Measurements from ENCODE around the gene GNL3.

The GNL3 gene

GRCh38 chr3:52685285-52685708, 535 bp upstream of the GNL3 start:
- DNase-seq (ENCODE audit: insufficient read length, low spot score) (peak; percentile 79), FAIRE-seq (no peak)

GRCh38 chr3:52688266-52688665, 2.4 kb downstream of the GNL3 start:
- DNase-seq (ENCODE audit: insufficient read length, low spot score) = no peak
- FAIRE-seq = no peak

- DNase-seq (ENCODE audit: insufficient read length, low spot score) = no peak
Observed at GRCh38 chr3:52689151-52689550, 3.3 kb downstream of the GNL3 start.

GRCh38 chr3:52690560-52690959, 4.7 kb downstream of the GNL3 start:
- no peak for DNase-seq (ENCODE audit: insufficient read length, low spot score)
- no peak for FAIRE-seq

More at GRCh38 chr3:52689151-52689550, 3.3 kb downstream of the GNL3 start:
- no peak for FAIRE-seq

- FAIRE-seq (no peak), DNase-seq (ENCODE audit: insufficient read length, low spot score) (no peak)
Observed at GRCh38 chr3:52693071-52693470, 7.2 kb downstream of the GNL3 start.

- FAIRE-seq (peak; percentile 4), DNase-seq (ENCODE audit: insufficient read length, low spot score) (no peak)
Observed at GRCh38 chr3:52694528-52695189, 8.8 kb downstream of the GNL3 start.

- DNase-seq (ENCODE audit: insufficient read length, low spot score) (no peak), FAIRE-seq (no peak)
Observed at GRCh38 chr3:52695798-52696671, 10.2 kb downstream of the GNL3 start.

- DNase-seq (ENCODE audit: insufficient read length, low spot score) = no peak
- FAIRE-seq = no peak
Observed at GRCh38 chr3:52696830-52697631, 11.2 kb downstream of the GNL3 start.

- DNase-seq (ENCODE audit: insufficient read length, low spot score) (no peak), FAIRE-seq (no peak)
Observed at GRCh38 chr3:52697632-52697965, 11.8 kb downstream of the GNL3 start.

GRCh38 chr3:52703341-52703740, 17.5 kb downstream of the GNL3 start:
- FAIRE-seq = no peak
- DNase-seq (ENCODE audit: insufficient read length, low spot score) = no peak

GRCh38 chr3:52704611-52705437, 19.0 kb downstream of the GNL3 start:
- FAIRE-seq = no peak
- peak; percentile 21 for DNase-seq (ENCODE audit: insufficient read length, low spot score)

- no peak for FAIRE-seq
- no peak for DNase-seq (ENCODE audit: insufficient read length, low spot score)
Observed at GRCh38 chr3:52705438-52705687, 19.5 kb downstream of the GNL3 start.

- DNase-seq (ENCODE audit: insufficient read length, low spot score) (peak; percentile 87), FAIRE-seq (peak; percentile 88)
Observed at GRCh38 chr3:52705688-52706686, 20.2 kb downstream of the GNL3 start, which contains the start of the genes GLT8D1 and SPCS1. Gene GLT8D1, minus strand, starts transcription at chr3:52705791. Its CDS starts 5,331 bp downstream, at chr3:52700460. Gene SPCS1, plus strand, starts transcription at chr3:52706106. Its CDS starts 141 bp downstream, at chr3:52706247.

GRCh38 chr3:52707585-52707984, 21.8 kb downstream of the GNL3 start:
- DNase-seq (ENCODE audit: insufficient read length, low spot score) = no peak
- FAIRE-seq = no peak

GRCh38 chr3:52710512-52710911, 24.7 kb downstream of the GNL3 start:
- FAIRE-seq (no peak), DNase-seq (ENCODE audit: insufficient read length, low spot score) (no peak)

- no peak for FAIRE-seq
Observed at GRCh38 chr3:52712291-52713212, 26.7 kb downstream of the GNL3 start.

GRCh38 chr3:52714335-52715302, 28.8 kb downstream of the GNL3 start:
- DNase-seq (ENCODE audit: insufficient read length, low spot score) (no peak), FAIRE-seq (no peak)

More at GRCh38 chr3:52712291-52713212, 26.7 kb downstream of the GNL3 start:
- DNase-seq (ENCODE audit: insufficient read length, low spot score) = no peak

Measured in HTR-8/SVneo (cell line).